Fibroblast of pulmonary artery (primary cell): ENCODE data around the gene RABGGTA.

Experiments
- DNase-seq: peaks from one replicate; pipeline ENCODE4 v3.0.0-alpha.2; 2010; ENCODE audit warnings: low read depth
- H3K4me3 ChIP-seq: replicated peaks from 2 replicates; pipeline ENCODE4 v1.5.1; 2011; ENCODE audit warnings: low read depth, mild to moderate bottlenecking, control low read depth, low read length, moderate library complexity
- TF ChIP-seq, protein P1 (sequence below): IDR thresholded peaks from 2 replicates; pipeline ENCODE4 v1.5.1; 2011; ENCODE audit warnings: mild to moderate bottlenecking, control low read depth, low read length, inconsistent platforms; ENCODE audit errors: missing control alignments

RABGGTA gene

GRCh38 chr14:24282736-24283135 is 11.3 kb upstream of the RABGGTA start:
- H3K4me3 ChIP-seq = no peak overlapping the region
- no peak for DNase-seq
- TF ChIP-seq, protein P1, sequence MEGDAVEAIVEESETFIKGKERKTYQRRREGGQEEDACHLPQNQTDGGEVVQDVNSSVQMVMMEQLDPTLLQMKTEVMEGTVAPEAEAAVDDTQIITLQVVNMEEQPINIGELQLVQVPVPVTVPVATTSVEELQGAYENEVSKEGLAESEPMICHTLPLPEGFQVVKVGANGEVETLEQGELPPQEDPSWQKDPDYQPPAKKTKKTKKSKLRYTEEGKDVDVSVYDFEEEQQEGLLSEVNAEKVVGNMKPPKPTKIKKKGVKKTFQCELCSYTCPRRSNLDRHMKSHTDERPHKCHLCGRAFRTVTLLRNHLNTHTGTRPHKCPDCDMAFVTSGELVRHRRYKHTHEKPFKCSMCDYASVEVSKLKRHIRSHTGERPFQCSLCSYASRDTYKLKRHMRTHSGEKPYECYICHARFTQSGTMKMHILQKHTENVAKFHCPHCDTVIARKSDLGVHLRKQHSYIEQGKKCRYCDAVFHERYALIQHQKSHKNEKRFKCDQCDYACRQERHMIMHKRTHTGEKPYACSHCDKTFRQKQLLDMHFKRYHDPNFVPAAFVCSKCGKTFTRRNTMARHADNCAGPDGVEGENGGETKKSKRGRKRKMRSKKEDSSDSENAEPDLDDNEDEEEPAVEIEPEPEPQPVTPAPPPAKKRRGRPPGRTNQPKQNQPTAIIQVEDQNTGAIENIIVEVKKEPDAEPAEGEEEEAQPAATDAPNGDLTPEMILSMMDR = no peak

DNA sequence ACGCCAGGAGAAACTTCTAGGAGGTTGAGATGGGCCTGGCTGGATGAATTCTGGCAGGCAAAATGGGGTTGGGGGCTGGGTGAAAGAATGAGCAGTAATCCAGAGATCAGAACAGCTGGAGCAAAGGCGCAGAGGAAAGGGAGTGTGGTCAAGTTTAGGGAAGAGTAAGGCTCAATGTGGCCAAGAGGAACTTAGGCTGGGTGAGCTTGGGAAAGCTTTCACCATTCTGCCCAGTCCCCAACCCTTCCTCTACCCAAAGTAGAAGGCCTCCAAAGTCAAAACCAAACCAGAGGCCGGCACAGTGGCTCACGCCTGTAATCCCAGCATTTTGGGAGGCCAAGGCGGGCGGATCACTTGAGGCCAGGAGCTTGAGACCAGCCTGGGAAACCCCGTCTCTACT is 10.2 kb upstream of the RABGGTA start:
- no peak for DNase-seq
- H3K4me3 ChIP-seq = no peak overlapping the region
- TF ChIP-seq, protein P1 = no peak

GRCh38 chr14:24280797-24281460 is 9.5 kb upstream of the RABGGTA start:
- TF ChIP-seq, protein P1 = no peak

GRCh38 chr14:24279301-24280186 is 8.1 kb upstream of the RABGGTA start:
- H3K4me3 ChIP-seq = no peak overlapping the region

More at GRCh38 chr14:24280797-24281460, 9.5 kb upstream of the RABGGTA start:
- DNase-seq = peak; percentile 24
- H3K4me3 ChIP-seq = no peak overlapping the region

DNA sequence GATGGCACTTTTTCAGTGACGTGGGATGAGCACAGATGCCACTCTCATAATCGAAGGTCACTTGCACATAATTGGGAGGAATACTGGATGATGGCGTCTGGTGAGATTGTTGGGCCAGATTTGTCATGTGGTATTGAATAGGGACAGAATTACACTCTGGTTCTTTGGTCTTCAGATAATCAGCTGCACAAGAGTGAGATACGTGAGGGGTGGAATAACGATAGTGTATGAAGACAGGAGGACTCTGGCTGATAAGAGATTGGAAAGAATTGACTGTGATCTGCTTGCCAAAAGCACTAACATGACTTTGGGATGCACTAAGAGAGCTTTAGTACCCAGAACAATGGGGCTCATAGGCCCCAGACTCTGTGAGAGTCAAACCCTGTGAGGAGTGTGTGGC is 7.0 kb upstream of the RABGGTA start:
- TF ChIP-seq, protein P1 = no peak
- no peak for DNase-seq
- H3K4me3 ChIP-seq = no peak overlapping the region

More at GRCh38 chr14:24279301-24280186, 8.1 kb upstream of the RABGGTA start:
- no peak for DNase-seq
- TF ChIP-seq, protein P1 = no peak

- DNase-seq = no peak
- H3K4me3 ChIP-seq = no peak overlapping the region
- TF ChIP-seq, protein P1 = no peak
These were observed 6.4 kb upstream of the RABGGTA start for GRCh38 chr14:24277606-24278321.
